IMR-90 (cell line): Measurements from ENCODE around the gene ZNF213. TPM values are rescaled to one million over a fixed set of nuclear protein-coding genes. Genes with fewer than 3 reads are reported as not detected.

Source experiments
- ATAC-seq: fragments of 200-7000 bp; cut with Tn5 transposase; 2 replicates; pipeline ENCODE4 v1.9.1; 2020; ENCODE audit warnings: low read depth, mild to moderate bottlenecking, moderate library complexity
- BruUV-seq: library from RNA; stranded (reverse); fragments of 400-500 nt; replicated peaks from 2 replicates; lab custom pipeline; 2021; lab: Mats Ljungman, UMichigan
- CTCF ChIA-PET: fragments of 300-600 bp; formaldehyde crosslinking; extraction: SDS; loops from one replicate; lab custom pipeline; 2021; ENCODE audit warnings: antibody characterized with exemption; lab: Yijun Ruan, JAX
- POLR2A ChIA-PET: fragments of 300-600 bp; sonication (Branson Sonifier 250); formaldehyde crosslinking; loops from one replicate; lab custom pipeline; 2022; ENCODE audit warnings: antibody characterized with exemption; ENCODE audit not compliant: unreplicated experiment; lab: Charles Lee
- DNase-seq: peaks from one replicate; pipeline ENCODE4 v3.0.0; 2013
- H2AFZ ChIP-seq: replicated peaks from 2 replicates; pipeline ENCODE3; 2013; ENCODE audit warnings: low read length, mild to moderate bottlenecking; ENCODE audit not compliant: poor library complexity
- H2AK5ac ChIP-seq: 2 replicates; pipeline ENCODE4 v1.6.1; 2013; ENCODE audit warnings: low read depth, low read length, inconsistent platforms
- H2AK9ac ChIP-seq: replicated peaks from 2 replicates; pipeline ENCODE3; 2013; ENCODE audit warnings: mild to moderate bottlenecking, low read depth, low read length, moderate library complexity; ENCODE audit not compliant: poor library complexity
- H2BK120ac ChIP-seq: 2 replicates; pipeline ENCODE4 v1.6.1; 2013; ENCODE audit warnings: low read depth, low read length, inconsistent platforms
- H2BK15ac ChIP-seq: 3 replicates; pipeline ENCODE4 v1.6.1; 2013; ENCODE audit warnings: low read depth, low read length, inconsistent platforms
- H2BK20ac ChIP-seq: 2 replicates; pipeline ENCODE4 v1.6.1; 2013; ENCODE audit warnings: low read depth, mild to moderate bottlenecking, inconsistent platforms, low read length, moderate library complexity
- H2BK5ac ChIP-seq: 2 replicates; pipeline ENCODE4 v1.6.1; 2013; ENCODE audit warnings: mild to moderate bottlenecking, low read depth, low read length, inconsistent platforms; ENCODE audit not compliant: poor library complexity, severe bottlenecking
- H3K14ac ChIP-seq: replicated peaks from 2 replicates; pipeline ENCODE4 v1.6.1; 2013; ENCODE audit warnings: low read depth, low read length, inconsistent platforms
- H3K18ac ChIP-seq: 2 replicates; pipeline ENCODE4 v1.6.1; 2013; ENCODE audit warnings: low read depth, low read length, control low read depth
- H3K23ac ChIP-seq: 2 replicates; pipeline ENCODE4 v1.6.1; 2013; ENCODE audit warnings: low read depth, low read length, inconsistent platforms
- H3K27ac ChIP-seq: 2 replicates; pipeline ENCODE4 v1.5.1; 2013; ENCODE audit warnings: mild to moderate bottlenecking, control low read depth, low read length; ENCODE audit not compliant: insufficient read depth
- H3K27me3 ChIP-seq: 2 replicates; pipeline ENCODE4 v1.6.1; 2013; ENCODE audit warnings: low read length; ENCODE audit not compliant: control insufficient read depth, insufficient read depth
- H3K36me3 ChIP-seq: 2 replicates; pipeline ENCODE4 v1.6.1; 2013; ENCODE audit warnings: low read length, mixed read lengths; ENCODE audit not compliant: control insufficient read depth, insufficient read depth
- H3K4ac ChIP-seq: 2 replicates; pipeline ENCODE4 v1.6.1; 2013; ENCODE audit warnings: low read depth, low read length, inconsistent platforms
- H3K4me1 ChIP-seq: 2 replicates; pipeline ENCODE4 v1.6.1; 2013; ENCODE audit warnings: low read length, mixed read lengths; ENCODE audit not compliant: control insufficient read depth, insufficient read depth
- H3K4me2 ChIP-seq: 2 replicates; pipeline ENCODE4 v1.6.1; 2013; ENCODE audit warnings: low read depth, mild to moderate bottlenecking, control low read depth, low read length, moderate library complexity
- H3K4me3 ChIP-seq: 2 replicates; pipeline ENCODE4 v1.5.1; 2013; ENCODE audit warnings: low read depth, mild to moderate bottlenecking, control low read depth, low read length, moderate library complexity; ENCODE audit not compliant: insufficient read depth
- H3K56ac ChIP-seq: 2 replicates; pipeline ENCODE4 v1.6.1; 2013; ENCODE audit warnings: low read length, inconsistent platforms; ENCODE audit not compliant: insufficient read depth; ENCODE audit errors: extremely low read depth
- H3K79me1 ChIP-seq, 2 experiments: 2 replicates each; pipeline ENCODE4 v1.6.1; 2013; ENCODE audit warnings: low read length in 2 of 2, inconsistent platforms in 1 of 2, low read depth in 1 of 2
- H3K9ac ChIP-seq: 2 replicates; pipeline ENCODE4 v1.6.1; 2013; ENCODE audit warnings: low read depth, low read length, control low read depth
- H3K9me1 ChIP-seq: 2 replicates; pipeline ENCODE4 v1.6.1; 2013; ENCODE audit warnings: low read length, inconsistent platforms; ENCODE audit not compliant: insufficient read depth
- H3K9me3 ChIP-seq: 2 replicates; pipeline ENCODE4 v1.6.1; 2013; ENCODE audit warnings: low read length; ENCODE audit not compliant: control insufficient read depth, insufficient read depth
- H4K20me1 ChIP-seq: 2 replicates; pipeline ENCODE4 v1.6.1; 2013; ENCODE audit warnings: low read length, inconsistent platforms; ENCODE audit not compliant: insufficient read depth
- H4K5ac ChIP-seq: 2 replicates; pipeline ENCODE4 v1.6.1; 2013; ENCODE audit warnings: mild to moderate bottlenecking, low read depth, low read length, control low read depth
- H4K8ac ChIP-seq, 2 experiments: 2 replicates each; pipeline ENCODE4 v1.6.1; 2013; ENCODE audit warnings: low read depth in 2 of 2, low read length in 2 of 2, control low read depth in 1 of 2, inconsistent platforms in 1 of 2
- H4K91ac ChIP-seq: 2 replicates; pipeline ENCODE4 v1.6.1; 2013; ENCODE audit warnings: low read depth, low read length, inconsistent platforms; ENCODE audit not compliant: insufficient read depth
- BHLHE40 ChIP-seq: fragments of 150-350 bp; IDR thresholded peaks from 2 replicates; pipeline ENCODE4 v1.6.1; 2016; ENCODE audit warnings: mild to moderate bottlenecking, low read depth, low read length
- CEBPB ChIP-seq: IDR thresholded peaks from 2 replicates; pipeline ENCODE4 v1.6.1; 2012; ENCODE audit warnings: low read depth, low read length, improper control_type of control experiment
- CHD1 ChIP-seq: IDR thresholded peaks from 2 replicates; pipeline ENCODE4 v1.6.1; 2012; ENCODE audit warnings: low read depth, low read length, improper control_type of control experiment
- CTCF ChIP-seq: conservative IDR thresholded peaks from 2 replicates; pipeline ENCODE4 v1.5.1; 2012; ENCODE audit warnings: mild to moderate bottlenecking, low read depth, low read length, improper control_type of control experiment
- ELK1 ChIP-seq: fragments of 150-350 bp; IDR thresholded peaks from 2 replicates; pipeline ENCODE4 v1.6.1; 2016; ENCODE audit warnings: low read depth, mild to moderate bottlenecking, low read length, moderate library complexity, borderline replicate concordance
- FOS ChIP-seq: fragments of 150-350 bp; IDR thresholded peaks from 2 replicates; pipeline ENCODE4 v1.6.1; 2016; ENCODE audit warnings: low read depth, low read length
- MAFK ChIP-seq: IDR thresholded peaks from 2 replicates; pipeline ENCODE4 v1.6.1; 2012; ENCODE audit warnings: low read depth, low read length, improper control_type of control experiment
- MAZ ChIP-seq: IDR thresholded peaks from 2 replicates; pipeline ENCODE4 v1.6.1; 2012; ENCODE audit warnings: low read depth, mild to moderate bottlenecking, low read length, improper control_type of control experiment, moderate library complexity, borderline replicate concordance
- MXI1 ChIP-seq: IDR thresholded peaks from 2 replicates; pipeline ENCODE4 v1.6.1; 2012; ENCODE audit warnings: low read depth, mild to moderate bottlenecking, low read length, moderate library complexity, borderline replicate concordance
- NFE2L2 ChIP-seq: fragments of 150-350 bp; IDR thresholded peaks from 2 replicates; pipeline ENCODE4 v1.6.1; 2016; ENCODE audit warnings: low read depth, mild to moderate bottlenecking, low read length
- POLR2A ChIP-seq: IDR thresholded peaks from 2 replicates; pipeline ENCODE4 v1.6.1; 2012; ENCODE audit warnings: mild to moderate bottlenecking, low read depth, low read length
- RAD21 ChIP-seq: IDR thresholded peaks from 2 replicates; pipeline ENCODE4 v1.6.1; 2012; ENCODE audit warnings: low read length, improper control_type of control experiment
- RCOR1 ChIP-seq: IDR thresholded peaks from 2 replicates; pipeline ENCODE4 v1.6.1; 2012; ENCODE audit warnings: mild to moderate bottlenecking, low read length, improper control_type of control experiment; ENCODE audit not compliant: insufficient replicate concordance
- SMC3 ChIP-seq: fragments of 150-350 bp; IDR thresholded peaks from 2 replicates; pipeline ENCODE4 v1.6.1; 2016; ENCODE audit warnings: low read depth, mild to moderate bottlenecking, antibody characterized with exemption, low read length, moderate library complexity
- whole genome bisulfite sequencing, 2 experiments: methylation state at CpG; one replicate each; pipeline versions ENCODE4 v1.1.5 to v1.1.7; 2013; ENCODE audit warnings: missing lambda C conversion rate in 2 of 2; ENCODE audit not compliant: insufficient read length in 1 of 2; ENCODE audit errors: extremely low coverage in 2 of 2; 5-methylcytosine and 5-hydroxymethylcytosine counted together
- dilution Hi-C: fragments of 300-500 bp; cut with HindIII; formaldehyde crosslinking; loops from one replicate; pipeline ENCODE4 v1.14.3; 2018; ENCODE audit warnings: low sequenced_read_pairs; ENCODE audit not compliant: unreplicated experiment
- in situ Hi-C: fragments of 300-500 bp; cut with MboI; formaldehyde crosslinking; loops from 3 replicates; pipeline ENCODE4 v1.14.3; 2019; ENCODE audit warnings: low sequenced_read_pairs, inconsistent platforms, mixed read lengths
- intact Hi-C: fragments of 100-400 bp; cut with micrococcal nuclease; formaldehyde crosslinking; loops from 2 replicates; pipeline ENCODE4 v1.10.0; 2022
- polyA plus RNA-seq, 3 experiments: library from polyadenylated mRNA; depleted of rRNA; stranded (reverse); fragments of >200 nt; gene quantifications; 2 replicates each; pipeline ENCODE4 v1.2.3, GENCODE V29; 2012; ENCODE audit warnings: low replicate concordance in 1 of 3
- total RNA-seq: library from RNA; depleted of rRNA; stranded (reverse); fragments of >200 nt; gene quantifications from 2 replicates; pipeline ENCODE4 v1.2.3, GENCODE V29; 2012

ZNF213 gene
- total and polyA plus RNA-seq, 2 of the 4 experiments (the other 2 are of a cell fraction), result 0.72 to 4.0 TPM

- dilution Hi-C loops, result no loop called here
These were observed 23.9 kb downstream of the ZNF213 start for GRCh38 chr16:3158510-3159314.

More at GRCh38 chr16:3158510-3159314, 23.9 kb downstream of the ZNF213 start:
- Histone ChIP-seq H3K14ac (peak overlapping the region; percentile 95), H3K4me3 (peak overlapping the region; percentile 72), H3K56ac (no peak overlapping the region; the same call in 1 of the 2 replicates), H2AK5ac (no peak overlapping the region), H3K9me3 (no peaks in the 10 kb centered on the region), H3K27ac (peak overlapping the region; percentile 53), H3K9me1 (peaks cover 10% of the 10 kb centered on the region), H2AK9ac (peak overlapping the region; percentile 96), H3K4me1 (peaks cover 4% of the 10 kb centered on the region), H2BK5ac (peak overlapping the region; percentile 61), H3K9ac (peak overlapping the region; percentile 50), H2BK20ac (peak overlapping the region; percentile 55; the same call in 1 of the 2 replicates), H3K27me3 (no peaks in the 10 kb centered on the region), H2BK15ac (no peak overlapping the region; the same call in 2 of the 3 replicates), H3K36me3 (no peaks in the 10 kb centered on the region), H3K18ac (peak overlapping the region; percentile 32; the same call in 1 of the 2 replicates), H3K23ac (peak overlapping the region; percentile 81; the same call in 1 of the 2 replicates), H4K91ac (peak overlapping the region; percentile 52), H4K8ac (peak overlapping the region; percentile 44 to 98; a peak in 3 of 4 replicates), H3K79me1 (no peaks in the 10 kb centered on the region), H3K4me2 (peak overlapping the region; percentile 70), H4K5ac (peak overlapping the region; percentile 58), H3K4ac (peak overlapping the region; percentile 95), H2AFZ (peak overlapping the region; percentile 100), H2BK120ac (peak overlapping the region; percentile 79; the same call in 1 of the 2 replicates), H4K20me1 (peaks cover 9% of the 10 kb centered on the region; the same call in 1 of the 2 replicates)
- POLR2A ChIA-PET, result interaction anchor here (0.5 to 0.6 kb wide), 2 partner anchors 24 to 95 kb away, joined by 3 read pairs; no protein-coding TSS in a partner anchor
- intact Hi-C loops, result no loop called here
- TF ChIP-seq RAD21 (no peak), ELK1 (no peak), CTCF (no peak), MAZ (peak; percentile 54; the same call in 1 of the 2 replicates), CEBPB (no peak), FOS (peak; percentile 64; the same call in 1 of the 2 replicates), CHD1 (no peak), SMC3 (no peak), POLR2A (peak; percentile 43; the same call in 1 of the 2 replicates), MXI1 (no peak), NFE2L2 (no peak), BHLHE40 (no peak), RCOR1 (no peak), MAFK (no peak)
- BruUV-seq, result no TSS peak
- in situ Hi-C loops, result no loop called here
- DNase-seq (peak; percentile 83), ATAC-seq (peak; percentile 65)
- 2% methylated on average over 28 of the region's 70 CpGs; no CpG with 5 or more reads in 1 of the 2 experiments for WGBS, 2 experiments
- CTCF ChIA-PET, result no interaction called here
